Neural progenitor cell (in vitro differentiated cells): Measurements from ENCODE around the gene SRXN1. TPM values are rescaled to one million over a fixed set of nuclear protein-coding genes. Genes with fewer than 3 reads are reported as not detected.

Experiments used
- DNase-seq: peaks from one replicate; pipeline ENCODE4 v3.0.0-alpha.2; 2016; ENCODE audit warnings: low spot score
- H2AFZ ChIP-seq: fragments of 200-600 bp; sonication (generic); replicated peaks from 2 replicates; pipeline ENCODE4 v1.6.1; 2016; ENCODE audit warnings: antibody characterized with exemption
- H3F3A ChIP-seq: fragments of 200-600 bp; sonication (generic); 2 replicates; pipeline ENCODE4 v1.6.1; 2016; ENCODE audit warnings: antibody characterized with exemption, low read depth
- H3K27ac ChIP-seq: fragments of 200-600 bp; sonication (generic); 2 replicates; pipeline ENCODE4 v1.5.1; 2016; ENCODE audit warnings: mild to moderate bottlenecking
- H3K27me3 ChIP-seq: fragments of 200-600 bp; sonication (generic); 2 replicates; pipeline ENCODE4 v1.6.1; 2016; ENCODE audit warnings: mild to moderate bottlenecking, moderate library complexity
- H3K36me3 ChIP-seq: fragments of 200-600 bp; sonication (generic); 2 replicates; pipeline ENCODE4 v1.5.1; 2016
- H3K4me1 ChIP-seq: fragments of 200-600 bp; sonication (generic); 2 replicates; pipeline ENCODE4 v1.6.1; 2016; ENCODE audit warnings: mixed run types
- H3K4me2 ChIP-seq: fragments of 200-600 bp; sonication (generic); 2 replicates; pipeline ENCODE4 v1.6.1; 2016
- H3K4me3 ChIP-seq: fragments of 200-600 bp; sonication (generic); 2 replicates; pipeline ENCODE4 v1.5.1; 2016
- H3K79me2 ChIP-seq: fragments of 200-600 bp; sonication (generic); 2 replicates; pipeline ENCODE4 v1.6.1; 2016; ENCODE audit warnings: low read depth
- H3K9ac ChIP-seq: fragments of 200-600 bp; sonication (generic); 2 replicates; pipeline ENCODE4 v1.6.1; 2016
- H3K9me3 ChIP-seq: fragments of 200-600 bp; sonication (generic); 2 replicates; pipeline ENCODE4 v1.5.1; 2016; ENCODE audit warnings: low read depth
- H4K20me1 ChIP-seq: fragments of 200-600 bp; sonication (generic); 2 replicates; pipeline ENCODE4 v1.6.1; 2016; ENCODE audit warnings: low read depth
- H3K27ac Mint-ChIP-seq: 3 replicates; pipeline ENCODE4 v1.8.0; 2021; ENCODE audit warnings: mixed read lengths
- H3K27me3 Mint-ChIP-seq: 2 replicates; pipeline ENCODE4 v1.8.0; 2022; ENCODE audit warnings: low read depth, mild to moderate bottlenecking, inconsistent platforms, moderate library complexity, mixed read lengths; ENCODE audit not compliant: insufficient read depth
- H3K36me3 Mint-ChIP-seq: 3 replicates; pipeline ENCODE4 v1.8.0; 2021; ENCODE audit warnings: mixed read lengths
- H3K4me1 Mint-ChIP-seq: 3 replicates; pipeline ENCODE4 v1.8.0; 2021; ENCODE audit warnings: mixed read lengths
- H3K4me3 Mint-ChIP-seq: 3 replicates; pipeline ENCODE4 v1.8.0; 2021; ENCODE audit warnings: mild to moderate bottlenecking, moderate library complexity, mixed read lengths
- H3K9me3 Mint-ChIP-seq: 3 replicates; pipeline ENCODE4 v1.8.0; 2020; ENCODE audit warnings: mixed read lengths
- EZH2 ChIP-seq: fragments of 200-600 bp; sonication (generic); IDR thresholded peaks from 2 replicates; pipeline ENCODE4 v1.6.1; 2017; ENCODE audit warnings: antibody characterized with exemption, mild to moderate bottlenecking, moderate library complexity
- EZH2phosphoT487 ChIP-seq: fragments of 200-600 bp; sonication (generic); IDR thresholded peaks from 2 replicates; pipeline ENCODE4 v1.6.1; 2017; ENCODE audit warnings: antibody characterized with exemption
- total RNA-seq: library from RNA; depleted of rRNA; stranded (reverse); fragments of >200 nt; gene quantifications from 2 replicates; pipeline ENCODE4 v1.2.3, GENCODE V29; 2015; ENCODE audit warnings: low replicate concordance
- TF ChIP-seq, protein P1 (sequence below): fragments of 200-600 bp; sonication (generic); IDR thresholded peaks from 2 replicates; pipeline ENCODE4 v1.5.1; 2017; ENCODE audit warnings: antibody characterized with exemption, mild to moderate bottlenecking

SRXN1 gene
- total RNA-seq, 1 donor from 2014 or later = 6.8 TPM

DNA sequence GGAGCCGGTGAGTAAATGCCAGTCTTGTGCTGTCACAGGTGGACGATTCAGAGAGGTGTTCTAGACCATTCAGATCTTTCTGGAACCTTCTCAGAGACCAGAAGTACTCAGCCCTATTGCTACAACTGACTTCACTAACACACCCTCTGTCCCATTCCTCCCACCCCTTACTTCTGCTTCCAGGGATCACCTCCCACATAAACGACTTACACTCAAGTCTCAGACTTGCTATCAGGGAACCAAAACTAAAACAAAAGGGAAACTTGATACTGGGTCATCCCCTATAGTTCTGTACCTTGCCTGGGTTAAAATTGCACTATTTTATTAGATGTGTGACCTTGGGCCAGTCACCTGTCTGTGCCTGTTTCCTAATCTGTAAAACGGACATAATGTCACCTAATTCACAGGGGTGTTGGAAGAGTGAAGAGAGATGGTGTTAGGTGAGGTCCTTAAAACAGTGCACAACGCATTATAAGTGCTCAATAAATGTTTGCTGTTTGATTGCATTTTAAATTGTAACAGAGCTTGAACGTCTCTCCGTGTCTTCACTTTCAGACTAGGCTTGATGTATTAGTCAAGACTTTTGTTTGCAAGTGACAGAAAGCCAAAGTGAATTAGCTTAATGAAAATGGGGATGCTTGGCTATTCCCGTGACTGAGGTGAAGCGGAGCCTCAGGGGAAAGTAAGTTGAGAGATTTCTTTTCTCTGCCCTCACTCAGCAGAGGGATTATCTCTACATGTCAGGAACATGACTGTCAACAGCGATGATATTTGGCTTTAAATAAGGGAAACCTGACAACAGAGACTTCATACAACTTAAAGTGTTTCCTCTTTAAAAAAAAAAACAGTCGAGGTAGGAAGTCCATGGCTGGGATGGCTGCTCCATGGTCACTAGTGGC, 3.0 kb upstream of the SRXN1 start:
- no peak overlapping the region for H3K9ac ChIP-seq
- Mint-ChIP-seq H3K27ac (no peak overlapping the region), H3K4me3 (no peak overlapping the region), H3K27me3 (peaks cover 19% of the 10 kb centered on the region), H3K9me3 (no peaks in the 10 kb centered on the region), H3K36me3 (no peaks in the 10 kb centered on the region), H3K4me1 (peaks cover 24% of the 10 kb centered on the region)
- H3K27ac ChIP-seq = no peak overlapping the region
- no peak overlapping the region for H3K4me3 ChIP-seq
- H2AFZ ChIP-seq = no peak overlapping the region
- no peak overlapping the region for H3K4me2 ChIP-seq
- TF ChIP-seq EZH2phosphoT487 (no peak), EZH2 (no peak)
- TF ChIP-seq, protein P1, sequence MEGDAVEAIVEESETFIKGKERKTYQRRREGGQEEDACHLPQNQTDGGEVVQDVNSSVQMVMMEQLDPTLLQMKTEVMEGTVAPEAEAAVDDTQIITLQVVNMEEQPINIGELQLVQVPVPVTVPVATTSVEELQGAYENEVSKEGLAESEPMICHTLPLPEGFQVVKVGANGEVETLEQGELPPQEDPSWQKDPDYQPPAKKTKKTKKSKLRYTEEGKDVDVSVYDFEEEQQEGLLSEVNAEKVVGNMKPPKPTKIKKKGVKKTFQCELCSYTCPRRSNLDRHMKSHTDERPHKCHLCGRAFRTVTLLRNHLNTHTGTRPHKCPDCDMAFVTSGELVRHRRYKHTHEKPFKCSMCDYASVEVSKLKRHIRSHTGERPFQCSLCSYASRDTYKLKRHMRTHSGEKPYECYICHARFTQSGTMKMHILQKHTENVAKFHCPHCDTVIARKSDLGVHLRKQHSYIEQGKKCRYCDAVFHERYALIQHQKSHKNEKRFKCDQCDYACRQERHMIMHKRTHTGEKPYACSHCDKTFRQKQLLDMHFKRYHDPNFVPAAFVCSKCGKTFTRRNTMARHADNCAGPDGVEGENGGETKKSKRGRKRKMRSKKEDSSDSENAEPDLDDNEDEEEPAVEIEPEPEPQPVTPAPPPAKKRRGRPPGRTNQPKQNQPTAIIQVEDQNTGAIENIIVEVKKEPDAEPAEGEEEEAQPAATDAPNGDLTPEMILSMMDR = no peak
- H3K4me1 ChIP-seq = peaks cover 16% of the 10 kb centered on the region
- no peak for DNase-seq
- peaks cover 31% of the 10 kb centered on the region for H3K27me3 ChIP-seq
- H3F3A ChIP-seq = peaks cover 19% of the 10 kb centered on the region
- no peaks in the 10 kb centered on the region for H4K20me1 ChIP-seq
- H3K9me3 ChIP-seq = no peaks in the 10 kb centered on the region
- no peaks in the 10 kb centered on the region for H3K79me2 ChIP-seq
- no peaks in the 10 kb centered on the region for H3K36me3 ChIP-seq

DNA sequence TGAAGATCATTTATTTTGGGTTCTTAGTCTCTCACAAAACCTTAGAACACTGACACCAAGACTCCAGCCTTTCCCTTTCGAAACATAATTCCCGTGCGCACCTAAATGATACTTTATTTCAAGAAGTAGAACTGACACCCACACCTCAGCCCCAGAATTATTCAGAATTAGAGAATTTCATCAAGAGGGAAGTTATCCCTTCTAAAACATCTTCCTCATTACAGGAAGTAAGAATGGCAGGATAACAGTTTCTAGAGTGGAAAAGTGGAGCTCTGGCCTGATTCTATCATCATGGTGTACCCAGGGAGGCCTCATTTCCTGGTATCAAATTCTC, 1.4 kb upstream of the SRXN1 start:
- H3K4me3 ChIP-seq = no peak overlapping the region
- H2AFZ ChIP-seq = no peak overlapping the region
- Mint-ChIP-seq H3K27ac (no peak overlapping the region), H3K4me1 (peaks cover 18% of the 10 kb centered on the region), H3K4me3 (peak overlapping the region; percentile 84), H3K36me3 (no peaks in the 10 kb centered on the region), H3K9me3 (no peaks in the 10 kb centered on the region), H3K27me3 (peaks cover 12% of the 10 kb centered on the region)
- H3K4me1 ChIP-seq = peaks cover 16% of the 10 kb centered on the region
- H3K36me3 ChIP-seq = no peaks in the 10 kb centered on the region
- peaks cover 19% of the 10 kb centered on the region for H3F3A ChIP-seq
- peaks cover 28% of the 10 kb centered on the region for H3K27me3 ChIP-seq
- H3K27ac ChIP-seq = no peak overlapping the region
- no peaks in the 10 kb centered on the region for H3K79me2 ChIP-seq
- H4K20me1 ChIP-seq = no peaks in the 10 kb centered on the region
- no peak for TF ChIP-seq EZH2phosphoT487
- TF ChIP-seq EZH2 = no peak
- TF ChIP-seq, protein P1 = no peak
- H3K4me2 ChIP-seq = no peak overlapping the region
- no peak overlapping the region for H3K9ac ChIP-seq
- no peak for DNase-seq
- H3K9me3 ChIP-seq = no peaks in the 10 kb centered on the region

DNA sequence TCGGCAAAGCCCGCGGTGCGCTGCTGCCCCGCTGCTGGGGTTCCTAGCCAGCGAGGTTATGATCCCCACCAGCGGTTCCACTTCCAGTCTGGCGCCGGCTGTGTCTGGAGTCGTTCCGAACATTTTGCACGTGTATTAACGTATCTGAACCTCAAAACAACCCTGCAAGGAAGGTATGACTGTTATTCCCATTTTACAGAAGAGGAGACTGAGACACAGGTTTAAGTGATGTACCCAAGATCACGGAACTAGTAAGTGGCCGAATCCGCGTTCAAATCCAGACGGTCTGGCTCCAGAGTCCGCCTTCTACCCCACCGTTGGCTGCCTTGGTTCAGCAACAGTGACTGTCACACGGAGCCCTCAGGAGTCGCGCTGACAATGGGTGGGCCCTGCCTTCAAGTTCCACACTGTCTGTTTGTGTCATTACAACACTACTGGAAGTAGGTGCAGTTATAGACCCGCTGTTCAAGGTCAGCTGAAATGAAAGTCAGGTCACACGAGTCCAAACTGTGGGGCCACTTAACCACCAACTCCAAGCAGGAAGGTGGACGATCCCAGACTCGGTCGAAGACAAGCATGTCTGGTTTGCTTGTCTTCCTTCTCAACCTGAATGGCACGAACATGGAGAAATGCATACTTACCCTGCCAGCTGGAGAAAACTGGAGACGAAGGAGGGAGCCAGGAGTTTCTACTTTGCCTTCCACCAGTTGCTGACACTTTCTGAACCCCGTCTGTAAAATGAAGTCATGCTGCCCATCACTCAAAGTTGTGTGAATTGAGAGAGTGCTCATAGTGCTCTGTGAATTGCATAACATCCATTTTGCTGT, 803 bp upstream of the SRXN1 start:
- H3K27ac Mint-ChIP-seq = no peak overlapping the region
- no peaks in the 10 kb centered on the region for H4K20me1 ChIP-seq
- peak overlapping the region; percentile 86 for H3K4me2 ChIP-seq
- H3K27ac ChIP-seq = no peak overlapping the region
- H3K79me2 ChIP-seq = no peaks in the 10 kb centered on the region
- no peaks in the 10 kb centered on the region for H3K36me3 Mint-ChIP-seq
- H3K36me3 ChIP-seq = no peaks in the 10 kb centered on the region
- peak overlapping the region; percentile 59 for H2AFZ ChIP-seq
- peaks cover 19% of the 10 kb centered on the region for H3F3A ChIP-seq
- no peak for DNase-seq
- peaks cover 12% of the 10 kb centered on the region for H3K27me3 Mint-ChIP-seq
- peaks cover 18% of the 10 kb centered on the region for H3K4me1 Mint-ChIP-seq
- peaks cover 28% of the 10 kb centered on the region for H3K27me3 ChIP-seq
- H3K9ac ChIP-seq = no peak overlapping the region
- TF ChIP-seq, protein P1 = no peak
- TF ChIP-seq EZH2phosphoT487 (no peak), EZH2 (no peak)
- H3K4me3 Mint-ChIP-seq = peak overlapping the region; percentile 84
- no peaks in the 10 kb centered on the region for H3K9me3 ChIP-seq
- peaks cover 14% of the 10 kb centered on the region for H3K4me1 ChIP-seq
- H3K4me3 ChIP-seq = peak overlapping the region; percentile 55
- no peaks in the 10 kb centered on the region for H3K9me3 Mint-ChIP-seq
